K562 (cell line): ENCODE data around the gene EXOG. TPM values are rescaled to one million over a fixed set of nuclear protein-coding genes. Genes with fewer than 3 reads are reported as not detected.

Source experiments
- ATAC-seq: fragments of 200-7000 bp; cut with Tn5 transposase; 3 replicates; pipeline ENCODE4 v1.9.1; 2020; ENCODE audit warnings: moderate library complexity
- BruUV-seq: library from RNA; stranded (reverse); fragments of 400-500 nt; replicated peaks from 2 replicates; lab custom pipeline; 2021; lab: Mats Ljungman, UMichigan
- CTCF ChIA-PET: fragments of 300-600 bp; formaldehyde crosslinking; extraction: SDS; loops from one replicate; lab custom pipeline; 2021; ENCODE audit warnings: low intra/inter-chr PET ratio; lab: Yijun Ruan, JAX
- POLR2A ChIA-PET: fragments of 300-600, 350-650 bp; sonication (Branson Sonifier 250); formaldehyde crosslinking; extraction: SDS; loops from one replicate; lab custom pipeline; 2021; ENCODE audit warnings: antibody characterized with exemption, inconsistent platforms; lab: Yijun Ruan, JAX
- DNase-seq, 4 experiments: peaks; one replicate each; pipeline versions ENCODE4 v3.0.0 to v3.0.0-alpha.2; 2011 to 2018; ENCODE audit warnings: low spot score in 3 of 4, mixed read lengths in 3 of 4; ENCODE audit errors: extremely low read depth in 1 of 4
- FAIRE-seq: peaks from 2 replicates; lab custom pipeline; 2011; peaks lifted over from hg19 to GRCh38; lab: Jason Lieb, UNC
- H2AFZ ChIP-seq: 2 replicates; pipeline ENCODE4 v1.6.0; 2011; ENCODE audit warnings: low read depth, low read length, control low read depth, inconsistent platforms
- H3K27ac ChIP-seq: fragments of 200-600 bp; 3 replicates; pipeline ENCODE4 v1.8.0; 2011; ENCODE audit warnings: low read depth, mild to moderate bottlenecking, control low read depth, inconsistent platforms, low read length, moderate library complexity, mixed read lengths; ENCODE audit errors: extremely low read depth
- H3K27me3 ChIP-seq, 2 experiments: fragments of 300-600 bp in 1 of 2; 2 replicates in 1 of 2; 3 replicates in 1 of 2; pipeline versions ENCODE4 v1.6.0 to v1.8.0; 2011; ENCODE audit warnings: inconsistent platforms in 2 of 2, low read length in 2 of 2, mild to moderate bottlenecking in 1 of 2, mixed read lengths in 1 of 2, moderate library complexity in 1 of 2; ENCODE audit not compliant: control insufficient read depth in 2 of 2, insufficient read depth in 2 of 2
- H3K36me3 ChIP-seq: fragments of 300-600 bp; 3 replicates; pipeline ENCODE4 v1.8.0; 2011; ENCODE audit warnings: mild to moderate bottlenecking, low read length, inconsistent platforms; ENCODE audit not compliant: control insufficient read depth, insufficient read depth
- H3K4me1 ChIP-seq, 2 experiments: fragments of 200-600 bp in 1 of 2; replicated peaks in 1 of 2; 2 replicates in 1 of 2; 3 replicates in 1 of 2; pipeline versions ENCODE4 v1.5.1 to v1.8.0; 2011; ENCODE audit warnings: inconsistent platforms in 2 of 2, low read length in 2 of 2, mild to moderate bottlenecking in 1 of 2, mixed read lengths in 1 of 2, moderate library complexity in 1 of 2; ENCODE audit not compliant: control insufficient read depth in 2 of 2, insufficient read depth in 2 of 2
- H3K4me2 ChIP-seq: 2 replicates; pipeline ENCODE4 v1.6.1; 2011; ENCODE audit warnings: low read length, control low read depth, inconsistent platforms, mixed read lengths; ENCODE audit not compliant: insufficient read depth
- H3K4me3 ChIP-seq: fragments of 200-600 bp; sonication (generic), shearing (Covaris generic); 2 replicates; pipeline ENCODE4 v1.5.1; 2016; ENCODE audit warnings: control low read depth, inconsistent platforms
- H3K79me2 ChIP-seq: fragments of 200-600 bp; 3 replicates; pipeline ENCODE4 v1.8.0; 2011; ENCODE audit warnings: low read length, inconsistent platforms; ENCODE audit not compliant: control insufficient read depth, insufficient read depth
- H3K9ac ChIP-seq, 2 experiments: 2 replicates each; pipeline versions ENCODE4 v1.6.0 to v1.6.1; 2011; ENCODE audit warnings: low read depth in 2 of 2, low read length in 2 of 2, control low read depth in 1 of 2, inconsistent platforms in 1 of 2, mild to moderate bottlenecking in 1 of 2, mixed read lengths in 1 of 2; ENCODE audit not compliant: insufficient read depth in 1 of 2
- H3K9me1 ChIP-seq: one replicate; pipeline ENCODE4 v1.6.0; 2011; ENCODE audit warnings: inconsistent platforms, mild to moderate bottlenecking, low read length, moderate library complexity; ENCODE audit not compliant: control insufficient read depth, insufficient read depth
- H3K9me3 ChIP-seq: replicated peaks from 2 replicates; pipeline ENCODE4 v1.5.1; 2011; ENCODE audit warnings: low read depth, low read length, inconsistent platforms; ENCODE audit not compliant: control insufficient read depth, insufficient read depth
- H4K20me1 ChIP-seq: replicated peaks from 2 replicates; pipeline ENCODE4 v1.6.1; 2011; ENCODE audit warnings: low read length, inconsistent platforms, mixed read lengths; ENCODE audit not compliant: control insufficient read depth, insufficient read depth
- CBFA2T2 ChIP-seq: fragments of 450-650 bp; conservative IDR thresholded peaks from 2 replicates; pipeline ENCODE4 v1.6.1; 2017; ENCODE audit warnings: mild to moderate bottlenecking
- NR2C2 ChIP-seq, 2 experiments: fragments of 200-800 bp in 1 of 2; sonication (Bioruptor generic) in 1 of 2; sonication (generic) in 1 of 2; formaldehyde crosslinking in 1 of 2; IDR thresholded peaks; 2 replicates each; pipeline versions ENCODE4 v1.6.1 to v1.8.0; 2016 to 2022; ENCODE audit warnings: mild to moderate bottlenecking in 1 of 2, missing compliant biosample characterization in 1 of 2, missing genetic modification characterization in 1 of 2, missing genetic modification reagents in 1 of 2
- OTX1 ChIP-seq: fragments of 450-650 bp; formaldehyde crosslinking; IDR thresholded peaks from 2 replicates; pipeline ENCODE4 v1.4.0; 2022; ENCODE audit warnings: mild to moderate bottlenecking
- ZBTB8A ChIP-seq: fragments of 450-650 bp; IDR thresholded peaks from 2 replicates; pipeline ENCODE4 v1.6.1; 2018; ENCODE audit warnings: mild to moderate bottlenecking, moderate library complexity; ENCODE audit not compliant: partially characterized antibody
- WGBS: fragments of 100-300 bp; shearing (Covaris generic); methylation state at CpG from one replicate; pipeline ENCODE4 v1.1.6; 2016; ENCODE audit warnings: low coverage, mixed read lengths; ENCODE audit not compliant: insufficient coverage; ENCODE audit errors: missing lambda C conversion rate; 5-methylcytosine and 5-hydroxymethylcytosine counted together
- in situ Hi-C: fragments of 300-500 bp; cut with MboI; formaldehyde crosslinking; loops from 4 replicates; pipeline ENCODE4 v1.15.0; 2018; ENCODE audit warnings: inconsistent platforms, mixed read lengths
- intact Hi-C: fragments of 100-400 bp; cut with micrococcal nuclease; formaldehyde crosslinking; loops from 2 replicates; pipeline ENCODE4 v1.14.2; 2022
- polyA plus RNA-seq, 8 experiments: library from polyadenylated mRNA; depleted of rRNA in 4 of 8; stranded (reverse) in 5 of 8; unstranded in 3 of 8; fragments of >200 nt; fragmentation: Nextera tagmentation in 2 of 8; fragmentation: Illumina TruSeq in 1 of 8; extraction: Ambion mirVana in 2 of 8; extraction: Trizol in 1 of 8; gene quantifications; 2 replicates each; pipeline versions ENCODE4 v1.2.1 to v1.2.3, GENCODE V29; 2011 to 2014; ENCODE audit warnings: inconsistent platforms in 1 of 8, missing spikeins in 1 of 8
- total RNA-seq, 7 experiments: library from RNA; depleted of rRNA in 6 of 7; stranded (reverse); fragments of >200 nt in 6 of 7; fragmentation: Illumina TruSeq in 2 of 7; extraction: Trizol in 2 of 7; gene quantifications; 2 replicates each; pipeline versions ENCODE4 v1.2.1 to v1.2.3, GENCODE V29; 2011 to 2021; ENCODE audit warnings: low replicate concordance in 1 of 7
- TF ChIP-seq, protein P1 (sequence below): sonication (generic); formaldehyde crosslinking; IDR thresholded peaks from 2 replicates; pipeline ENCODE4 v1.9.0; 2022; ENCODE audit warnings: mild to moderate bottlenecking, missing genetic modification reagents

EXOG gene
- total and polyA plus RNA-seq, 9 of the 15 experiments (the other 6 are each of a cell fraction or from before 2014, with no cell fraction given), result 10.8 to 21.7 (median 14.8) TPM

DNA sequence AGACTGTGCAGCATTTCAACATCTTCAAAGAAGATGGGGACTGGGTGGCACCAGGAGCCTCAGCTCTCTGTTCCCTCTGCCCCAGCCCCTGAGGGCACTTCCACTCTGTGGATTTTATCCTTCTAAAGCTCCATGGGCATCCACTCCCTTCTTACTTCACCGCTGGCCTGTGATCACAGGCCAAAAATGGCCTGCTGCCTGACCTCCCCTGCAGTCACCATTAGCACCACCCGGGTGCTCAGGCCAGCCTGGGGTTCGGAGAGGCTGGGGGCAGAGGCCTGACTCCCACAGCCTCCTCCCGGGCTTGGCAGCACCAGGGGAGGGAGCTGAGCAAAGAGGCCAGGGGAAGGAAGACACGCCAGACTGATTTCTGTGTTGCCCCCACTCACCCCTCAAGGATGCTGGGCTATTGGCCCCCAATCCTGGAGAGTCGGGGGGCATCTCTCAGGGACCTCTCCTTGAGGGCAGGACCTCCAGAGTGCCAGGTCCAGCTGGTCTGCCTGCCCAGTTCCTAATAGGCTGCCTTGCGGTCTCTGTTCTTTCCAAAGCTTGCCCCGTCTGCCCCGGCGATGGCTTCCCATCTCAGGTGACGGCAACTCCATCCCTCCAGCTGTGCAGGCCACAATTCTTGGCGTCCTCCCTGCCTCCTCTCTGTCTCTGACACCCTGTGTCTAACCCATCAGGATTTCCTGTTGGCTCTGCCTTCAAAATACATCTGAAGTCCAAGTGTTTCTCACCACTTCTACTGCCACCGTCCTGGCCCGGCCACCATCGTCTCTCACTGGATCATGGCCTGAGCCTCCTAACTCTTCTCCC lies 67.1 kb downstream of the EXOG start:
- Histone ChIP-seq H3K9ac (no peak overlapping the region; a peak in 1 of 4 replicates), H3K79me2 (no peaks in the 10 kb centered on the region), H3K4me3 (no peak overlapping the region), H3K4me1 (no peaks in the 10 kb centered on the region), H3K9me3 (no peaks in the 10 kb centered on the region), H3K9me1 (no peaks in the 10 kb centered on the region), H3K27ac (no peak overlapping the region), H2AFZ (no peak overlapping the region), H3K27me3 (peaks cover 9 to 54% of the 10 kb centered on the region in 2 experiments; a peak in 4 of 5 replicates), H4K20me1 (no peaks in the 10 kb centered on the region), H3K36me3 (no peaks in the 10 kb centered on the region), H3K4me2 (no peak overlapping the region)
- ChIA-PET POLR2A (interaction anchor here (0.5 to 1.3 kb wide), 2 partner anchors 10 to 20 kb away, joined by 3 read pairs; no protein-coding TSS in a partner anchor), CTCF (no interaction called here)
- no peak for FAIRE-seq
- in situ Hi-C loops (no loop called here), intact Hi-C loops (no loop called here)
- 2% methylated on average over 15 of the region's 15 CpGs for WGBS
- no peak for DNase-seq
- TF ChIP-seq, protein P1, sequence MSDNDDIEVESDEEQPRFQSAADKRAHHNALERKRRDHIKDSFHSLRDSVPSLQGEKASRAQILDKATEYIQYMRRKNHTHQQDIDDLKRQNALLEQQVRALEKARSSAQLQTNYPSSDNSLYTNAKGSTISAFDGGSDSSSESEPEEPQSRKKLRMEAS (CRISPR knock-in tag), result no peak
- no peak for TF ChIP-seq CBFA2T2
- TF ChIP-seq OTX1 (CRISPR knock-in tag), result no peak
- no peak for TF ChIP-seq NR2C2 (CRISPR knock-in tag; IDR thresholded peaks at IDR 0.05)
- no peak for TF ChIP-seq NR2C2 (tag; IDR thresholded peaks at IDR 0.05)
- TF ChIP-seq ZBTB8A, result no peak
- no peak for ATAC-seq
- BruUV-seq, result no TSS peak
